ENCODE measurements around the gene XRCC5.
A peak's percentile ranks its signal among the peaks of the same experiment; 100 is the strongest.

Gene XRCC5

DNA sequence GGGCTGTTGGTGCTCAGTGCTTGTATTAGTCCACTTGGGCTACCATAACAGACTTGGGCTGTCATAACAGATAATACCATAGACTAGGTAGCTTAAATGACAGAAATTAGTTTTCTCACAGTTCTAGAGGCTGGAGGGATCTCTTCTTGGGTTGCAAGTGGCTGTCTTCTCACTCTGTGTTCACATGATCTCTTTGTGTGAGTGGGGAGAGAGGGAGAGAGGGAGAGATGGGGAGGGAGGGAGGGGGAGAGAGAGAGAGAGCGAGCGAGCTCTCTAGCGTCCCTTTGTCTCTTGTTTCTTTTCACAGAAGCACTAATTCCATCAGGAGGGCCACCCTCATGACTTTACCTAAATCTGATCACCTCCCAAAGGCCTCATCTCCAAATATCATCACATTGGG is 4.5 kb upstream of the XRCC5 start:
- DNase-seq (ENCODE audit: insufficient read length, low spot score) (no peak), FAIRE-seq (no peak)
- TF ChIP-seq PAX5 (IDR thresholded peaks at IDR 0.05; ENCODE audit: insufficient read depth, low read length, severe bottlenecking), result no peak
- no peak for TF ChIP-seq POLR2A (IDR thresholded peaks at IDR 0.05; ENCODE audit: low read depth, low read length)
- no peak for TF ChIP-seq POLR2AphosphoS5 (IDR thresholded peaks at IDR 0.05; ENCODE audit: low read depth, low read length)
- no peak for TF ChIP-seq TAF1 (IDR thresholded peaks at IDR 0.05; ENCODE audit: low read depth, low read length)
- TF ChIP-seq SPI1 (IDR thresholded peaks at IDR 0.05; ENCODE audit: low read depth, low read length), result no peak
- TF ChIP-seq POU2F2 (IDR thresholded peaks at IDR 0.05; ENCODE audit: low read depth, low read length), result no peak

DNA sequence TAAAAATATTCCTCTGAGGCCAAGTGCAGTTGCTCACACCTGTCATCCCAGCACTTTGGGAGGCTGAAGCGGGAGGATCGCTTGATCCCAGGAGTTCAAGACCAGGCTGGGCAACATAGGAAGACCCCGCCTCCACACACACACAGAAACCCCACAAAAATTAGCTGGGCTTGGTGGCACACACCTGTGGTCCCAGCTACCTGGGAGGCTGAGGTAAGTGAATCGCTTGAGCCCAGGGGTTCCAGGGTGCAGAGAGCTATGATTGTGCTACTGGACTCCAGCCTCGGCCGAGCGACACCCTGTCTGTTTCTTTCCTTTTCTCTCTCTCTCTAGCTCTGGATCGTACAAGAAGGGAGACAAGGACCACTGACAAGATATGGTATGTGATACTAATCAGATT is 1.8 kb upstream of the XRCC5 start:
- no peak for TF ChIP-seq POLR2AphosphoS5 (IDR thresholded peaks at IDR 0.05; ENCODE audit: low read depth, low read length)
- TF ChIP-seq POU2F2 (IDR thresholded peaks at IDR 0.05; ENCODE audit: low read depth, low read length), result no peak
- TF ChIP-seq SPI1 (IDR thresholded peaks at IDR 0.05; ENCODE audit: low read depth, low read length), result no peak
- TF ChIP-seq TAF1 (IDR thresholded peaks at IDR 0.05; ENCODE audit: low read depth, low read length), result no peak
- TF ChIP-seq POLR2A (IDR thresholded peaks at IDR 0.05; ENCODE audit: low read depth, low read length), result no peak
- no peak for TF ChIP-seq PAX5 (IDR thresholded peaks at IDR 0.05; ENCODE audit: insufficient read depth, low read length, severe bottlenecking)
- no peak for DNase-seq (ENCODE audit: insufficient read length, low spot score)
- no peak for FAIRE-seq

DNA sequence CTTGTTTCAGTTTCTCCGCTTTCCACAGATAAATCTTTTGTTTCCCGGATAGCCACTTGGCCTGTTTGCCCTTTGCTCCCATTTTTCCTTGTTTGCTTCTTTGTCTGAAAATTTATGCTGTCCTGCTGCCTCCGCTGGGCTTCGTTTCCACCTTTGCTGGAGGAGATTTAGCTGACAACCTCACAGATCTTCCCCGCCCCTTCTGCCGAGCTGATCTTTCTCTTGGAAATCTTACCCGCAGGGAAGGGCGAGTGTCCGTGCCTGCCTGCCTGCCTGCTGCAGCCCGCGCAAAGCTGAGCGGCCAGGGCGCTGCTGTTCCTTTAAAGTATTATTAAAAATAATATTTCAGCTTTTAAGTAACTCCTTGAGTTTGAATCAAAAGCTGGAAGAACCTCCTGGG is 1.4 kb upstream of the XRCC5 start:
- no peak for DNase-seq (ENCODE audit: insufficient read length, low spot score)
- TF ChIP-seq POLR2A (IDR thresholded peaks at IDR 0.05; ENCODE audit: low read depth, low read length) (no peak), PAX5 (IDR thresholded peaks at IDR 0.05; ENCODE audit: insufficient read depth, low read length, severe bottlenecking) (no peak), POU2F2 (IDR thresholded peaks at IDR 0.05; ENCODE audit: low read depth, low read length) (no peak), POLR2AphosphoS5 (IDR thresholded peaks at IDR 0.05; ENCODE audit: low read depth, low read length) (no peak), SPI1 (IDR thresholded peaks at IDR 0.05; ENCODE audit: low read depth, low read length) (no peak), TAF1 (IDR thresholded peaks at IDR 0.05; ENCODE audit: low read depth, low read length) (no peak)
- no peak for FAIRE-seq

DNA sequence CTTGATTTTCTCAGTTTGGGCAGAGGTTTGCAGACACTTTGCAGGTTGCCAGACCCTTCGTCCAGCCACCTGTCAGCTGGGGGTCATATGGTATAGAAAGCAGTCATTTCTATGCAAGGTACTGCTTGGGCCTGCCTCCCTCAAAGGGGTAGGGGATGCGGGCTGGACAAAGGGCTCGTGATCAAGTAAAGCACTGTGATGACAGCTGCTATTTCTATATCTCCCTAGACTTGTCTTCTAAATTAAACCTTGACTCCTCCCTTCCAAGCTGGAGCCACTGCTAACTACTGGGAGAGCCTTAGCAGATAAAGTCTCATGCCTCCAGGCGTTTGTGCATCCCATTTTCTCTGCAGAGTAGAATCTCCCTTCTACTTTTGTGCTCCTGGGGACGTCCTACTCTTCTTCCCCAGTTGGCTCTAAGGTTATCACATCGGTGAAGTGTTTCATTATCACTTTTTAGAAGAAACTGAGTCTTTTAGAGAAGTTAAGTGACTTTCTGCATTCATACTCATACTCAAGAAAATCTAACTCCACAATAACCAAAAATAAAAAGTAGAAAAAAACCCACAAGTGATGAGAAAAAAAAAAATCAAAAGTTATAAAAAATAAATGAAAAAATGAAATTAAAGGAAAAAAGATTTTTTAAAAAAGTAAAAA is 710 bp upstream of the XRCC5 start:
- FAIRE-seq, result no peak

DNA sequence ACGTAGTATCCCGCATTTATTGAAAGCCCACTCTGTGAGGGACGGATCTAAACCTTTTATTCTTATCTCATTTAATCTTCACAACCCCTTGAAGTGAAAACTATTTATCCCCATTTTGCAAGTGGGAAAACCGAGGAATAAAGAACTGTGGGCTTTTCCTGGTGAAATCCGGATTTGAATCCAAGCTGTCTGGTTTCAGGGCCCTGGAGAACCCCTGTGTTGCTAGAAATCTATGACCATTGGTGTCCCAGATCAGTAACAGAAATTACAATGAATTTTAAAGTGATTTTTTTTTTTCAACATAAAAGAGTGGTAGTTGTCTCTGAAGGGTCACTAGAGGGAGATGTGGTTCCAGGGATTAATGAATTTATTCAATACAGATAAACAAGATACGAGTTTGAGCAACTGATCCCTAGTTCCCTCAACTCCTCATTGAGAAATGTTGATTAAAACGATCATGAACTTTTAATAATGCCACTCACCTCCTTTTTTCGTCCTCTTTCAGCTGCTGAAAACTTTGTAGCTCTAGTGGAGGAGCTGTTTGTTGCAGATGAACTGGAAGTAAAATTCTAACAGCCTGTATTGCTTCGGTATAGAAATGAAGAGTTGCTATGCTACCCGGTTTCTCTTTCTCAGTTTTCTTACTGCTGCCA is 940 bp downstream of the XRCC5 start:
- FAIRE-seq (no peak), DNase-seq (ENCODE audit: insufficient read length, low spot score) (no peak)
- TF ChIP-seq POLR2AphosphoS5 (IDR thresholded peaks at IDR 0.05; ENCODE audit: low read depth, low read length) (no peak), POU2F2 (IDR thresholded peaks at IDR 0.05; ENCODE audit: low read depth, low read length) (no peak), PAX5 (IDR thresholded peaks at IDR 0.05; ENCODE audit: insufficient read depth, low read length, severe bottlenecking) (no peak), POLR2A (IDR thresholded peaks at IDR 0.05; ENCODE audit: low read depth, low read length) (no peak), TAF1 (IDR thresholded peaks at IDR 0.05; ENCODE audit: low read depth, low read length) (no peak), SPI1 (IDR thresholded peaks at IDR 0.05; ENCODE audit: low read depth, low read length) (no peak)

More for the DNA sequence above, 710 bp upstream of the XRCC5 start:
- DNase-seq (ENCODE audit: insufficient read length, low spot score), result no peak
- TF ChIP-seq POLR2A (IDR thresholded peaks at IDR 0.05; ENCODE audit: low read depth, low read length), result no peak
- TF ChIP-seq POU2F2 (IDR thresholded peaks at IDR 0.05; ENCODE audit: low read depth, low read length), result no peak
- no peak for TF ChIP-seq TAF1 (IDR thresholded peaks at IDR 0.05; ENCODE audit: low read depth, low read length)
- TF ChIP-seq SPI1 (IDR thresholded peaks at IDR 0.05; ENCODE audit: low read depth, low read length), result no peak
- no peak for TF ChIP-seq PAX5 (IDR thresholded peaks at IDR 0.05; ENCODE audit: insufficient read depth, low read length, severe bottlenecking)
- TF ChIP-seq POLR2AphosphoS5 (IDR thresholded peaks at IDR 0.05; ENCODE audit: low read depth, low read length), result no peak; the same call in 1 of the 2 replicates

DNA sequence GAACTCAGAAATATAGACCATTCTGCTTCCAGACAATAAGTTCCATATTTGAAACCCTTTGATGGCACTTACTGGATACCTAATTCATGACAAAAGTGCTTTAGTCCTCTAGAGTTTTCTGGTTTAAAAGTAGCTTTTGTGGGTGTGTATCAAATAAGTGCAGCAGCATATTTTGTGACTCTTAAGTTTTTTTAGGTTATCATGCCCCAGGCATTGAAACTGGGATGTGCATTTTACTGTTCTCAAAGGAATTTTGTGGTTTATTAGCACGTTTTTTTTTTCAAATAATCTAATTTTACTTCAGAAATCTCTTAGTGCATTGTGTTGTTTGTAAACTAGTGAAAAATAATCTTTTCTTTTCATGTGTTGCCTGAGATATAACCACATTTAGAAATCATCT is 1.5 kb downstream of the XRCC5 start:
- DNase-seq (ENCODE audit: insufficient read length, low spot score) (no peak), FAIRE-seq (no peak)
- TF ChIP-seq PAX5 (IDR thresholded peaks at IDR 0.05; ENCODE audit: insufficient read depth, low read length, severe bottlenecking) (no peak), POLR2AphosphoS5 (IDR thresholded peaks at IDR 0.05; ENCODE audit: low read depth, low read length) (no peak), POLR2A (IDR thresholded peaks at IDR 0.05; ENCODE audit: low read depth, low read length) (no peak), TAF1 (IDR thresholded peaks at IDR 0.05; ENCODE audit: low read depth, low read length) (no peak), POU2F2 (IDR thresholded peaks at IDR 0.05; ENCODE audit: low read depth, low read length) (no peak), SPI1 (IDR thresholded peaks at IDR 0.05; ENCODE audit: low read depth, low read length) (no peak)

DNA sequence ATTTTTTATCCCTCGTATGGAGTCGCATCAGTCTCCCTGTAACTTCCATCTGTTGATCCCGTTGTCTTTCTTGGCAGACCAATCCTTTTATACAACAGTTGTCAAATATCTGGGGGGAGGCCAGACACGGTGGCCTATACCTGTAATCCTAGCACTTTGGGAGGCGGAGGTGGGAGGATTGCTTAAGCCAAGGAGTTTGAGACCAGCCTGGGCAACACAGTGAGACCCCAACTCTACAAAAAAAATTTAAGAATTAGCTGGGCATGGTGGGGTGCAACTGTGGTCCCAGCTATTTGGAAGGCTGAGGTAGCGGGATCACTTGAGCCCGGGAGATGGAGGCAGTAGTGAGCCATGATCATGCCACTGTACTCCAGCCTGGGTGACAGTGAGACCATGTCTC is 2.0 kb downstream of the XRCC5 start:
- TF ChIP-seq POLR2A (IDR thresholded peaks at IDR 0.05; ENCODE audit: low read depth, low read length), result no peak
- TF ChIP-seq SPI1 (IDR thresholded peaks at IDR 0.05; ENCODE audit: low read depth, low read length), result no peak
- TF ChIP-seq PAX5 (IDR thresholded peaks at IDR 0.05; ENCODE audit: insufficient read depth, low read length, severe bottlenecking), result no peak
- no peak for TF ChIP-seq POLR2AphosphoS5 (IDR thresholded peaks at IDR 0.05; ENCODE audit: low read depth, low read length)
- no peak for TF ChIP-seq TAF1 (IDR thresholded peaks at IDR 0.05; ENCODE audit: low read depth, low read length)
- no peak for TF ChIP-seq POU2F2 (IDR thresholded peaks at IDR 0.05; ENCODE audit: low read depth, low read length)
- FAIRE-seq (no peak), DNase-seq (ENCODE audit: insufficient read length, low spot score) (no peak)

DNA sequence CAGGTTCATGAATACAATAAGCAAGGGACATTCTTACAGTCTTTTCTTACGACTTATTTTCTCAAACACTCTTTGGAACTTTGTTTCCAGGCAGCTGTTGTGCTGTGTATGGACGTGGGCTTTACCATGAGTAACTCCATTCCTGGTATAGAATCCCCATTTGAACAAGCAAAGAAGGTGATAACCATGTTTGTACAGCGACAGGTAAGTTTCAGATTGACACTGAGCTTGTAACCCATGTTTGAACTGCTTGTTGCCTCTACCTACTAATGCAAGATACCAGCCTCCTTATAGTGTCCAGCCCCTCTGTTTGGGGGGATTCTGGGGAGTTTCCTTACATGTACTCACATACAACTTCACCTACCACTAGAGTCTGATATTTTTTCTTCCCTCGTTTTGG is 3.8 kb downstream of the XRCC5 start:
- DNase-seq (ENCODE audit: insufficient read length, low spot score), result no peak
- TF ChIP-seq POLR2AphosphoS5 (IDR thresholded peaks at IDR 0.05; ENCODE audit: low read depth, low read length) (peak; percentile 29; the same call in 1 of the 2 replicates), TAF1 (IDR thresholded peaks at IDR 0.05; ENCODE audit: low read depth, low read length) (no peak)
- FAIRE-seq, result no peak

DNA sequence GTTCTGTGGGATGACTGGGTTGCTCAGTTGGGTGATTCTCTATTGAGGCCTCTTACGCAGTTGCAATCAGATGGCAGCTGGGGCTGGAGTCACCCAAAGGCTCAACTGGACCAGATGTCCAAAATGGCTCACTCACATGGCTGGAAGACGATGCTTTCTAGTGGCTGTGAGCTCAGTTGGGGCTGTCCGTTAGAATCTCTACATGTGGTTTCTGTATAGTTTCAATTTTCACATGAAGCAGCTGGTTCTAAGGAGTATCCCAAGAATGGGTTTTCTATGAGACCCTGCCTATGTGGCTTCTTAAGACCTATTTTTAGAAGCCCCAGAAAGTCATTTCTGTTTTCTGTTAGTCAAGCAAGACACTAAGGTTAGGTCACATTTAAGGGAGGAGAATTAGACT is 4.4 kb downstream of the XRCC5 start:
- DNase-seq (ENCODE audit: insufficient read length, low spot score) (no peak), FAIRE-seq (peak; percentile 71)
- TF ChIP-seq POLR2AphosphoS5 (IDR thresholded peaks at IDR 0.05; ENCODE audit: low read depth, low read length) (peak; percentile 57; the same call in 1 of the 2 replicates), POU2F2 (IDR thresholded peaks at IDR 0.05; ENCODE audit: low read depth, low read length) (peak; percentile 78), TAF1 (IDR thresholded peaks at IDR 0.05; ENCODE audit: low read depth, low read length) (peak; percentile 40; the same call in 1 of the 2 replicates), SPI1 (IDR thresholded peaks at IDR 0.05; ENCODE audit: low read depth, low read length) (no peak), PAX5 (IDR thresholded peaks at IDR 0.05; ENCODE audit: insufficient read depth, low read length, severe bottlenecking) (peak; percentile 39)

Data from GM12891 (cell line).